Left ventricle myocardium inferior (tissue), 1 donor: Measurements from ENCODE around the gene ATP6V1F. TPM values are rescaled to one million over a fixed set of nuclear protein-coding genes. Genes with fewer than 3 reads are reported as not detected.

Experiments
- DNase-seq: peaks from one replicate; pipeline ENCODE4 v3.0.0-alpha.2; 2020
- H3K27ac ChIP-seq: fragments of 200-600 bp; replicated peaks from 2 replicates; pipeline ENCODE4 v1.8.0; 2021
- H3K27me3 ChIP-seq: fragments of 200-600 bp; 2 replicates; pipeline ENCODE4 v1.8.0; 2021; ENCODE audit warnings: low read depth
- H3K36me3 ChIP-seq: fragments of 200-600 bp; 2 replicates; pipeline ENCODE4 v1.8.0; 2021
- H3K4me1 ChIP-seq: fragments of 200-600 bp; 2 replicates; pipeline ENCODE4 v1.8.0; 2021
- H3K4me3 ChIP-seq: fragments of 200-600 bp; 2 replicates; pipeline ENCODE4 v1.8.0; 2021; ENCODE audit warnings: mild to moderate bottlenecking, moderate library complexity
- H3K9me3 ChIP-seq: fragments of 200-600 bp; replicated peaks from 2 replicates; pipeline ENCODE4 v1.8.0; 2021
- intact Hi-C: fragments of 100-400 bp; cut with micrococcal nuclease; formaldehyde crosslinking; loops from one replicate; pipeline ENCODE4 v1.11.0; 2022
- total RNA-seq: library from RNA; stranded (reverse); fragmentation: NEBNext Ultra II Directional; extraction: Animal tissue kit (Norgen Biotek cat#: 25700); gene quantifications from one replicate; pipeline ENCODE4 v1.2.1, GENCODE V29; 2021
- TF ChIP-seq, protein P1 (sequence below): fragments of 200-600 bp; IDR thresholded peaks from 2 replicates; pipeline ENCODE4 v1.8.0; 2021; ENCODE audit warnings: antibody characterized with exemption, mild to moderate bottlenecking, borderline replicate concordance
- donor health status: DM: no; HTN: yes; CAD: no; lungs with severe emphysema.

Gene ATP6V1F
- total RNA-seq, 1 donor from 2014 or later, result 101 TPM

DNA sequence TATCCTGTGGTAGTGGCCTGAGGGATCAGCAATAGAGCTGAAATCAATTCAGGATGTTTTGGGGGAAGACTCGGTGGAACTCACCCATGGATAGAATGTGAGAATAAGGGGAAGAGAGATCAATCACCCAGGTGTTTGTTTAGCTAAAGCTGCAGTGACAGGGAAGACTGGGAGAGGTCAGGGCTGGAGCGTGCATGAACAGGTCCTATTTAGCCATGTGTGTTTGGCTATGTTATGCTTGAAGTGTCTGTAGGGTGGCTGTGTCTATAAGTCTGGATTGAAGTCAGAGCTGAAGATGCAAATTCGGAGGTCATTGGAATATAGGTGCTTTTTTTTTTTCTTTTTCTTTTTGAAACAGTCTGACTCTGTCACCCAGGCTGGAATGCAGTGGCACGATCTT, 4.6 kb downstream of the ATP6V1F start:
- Histone ChIP-seq H3K4me3 (no peak overlapping the region), H3K27ac (no peak overlapping the region), H3K9me3 (no peaks in the 10 kb centered on the region), H3K27me3 (peaks cover 10% of the 10 kb centered on the region), H3K4me1 (peaks cover 41% of the 10 kb centered on the region), H3K36me3 (peaks cover 17% of the 10 kb centered on the region)
- no peak for DNase-seq
- TF ChIP-seq, protein P1, sequence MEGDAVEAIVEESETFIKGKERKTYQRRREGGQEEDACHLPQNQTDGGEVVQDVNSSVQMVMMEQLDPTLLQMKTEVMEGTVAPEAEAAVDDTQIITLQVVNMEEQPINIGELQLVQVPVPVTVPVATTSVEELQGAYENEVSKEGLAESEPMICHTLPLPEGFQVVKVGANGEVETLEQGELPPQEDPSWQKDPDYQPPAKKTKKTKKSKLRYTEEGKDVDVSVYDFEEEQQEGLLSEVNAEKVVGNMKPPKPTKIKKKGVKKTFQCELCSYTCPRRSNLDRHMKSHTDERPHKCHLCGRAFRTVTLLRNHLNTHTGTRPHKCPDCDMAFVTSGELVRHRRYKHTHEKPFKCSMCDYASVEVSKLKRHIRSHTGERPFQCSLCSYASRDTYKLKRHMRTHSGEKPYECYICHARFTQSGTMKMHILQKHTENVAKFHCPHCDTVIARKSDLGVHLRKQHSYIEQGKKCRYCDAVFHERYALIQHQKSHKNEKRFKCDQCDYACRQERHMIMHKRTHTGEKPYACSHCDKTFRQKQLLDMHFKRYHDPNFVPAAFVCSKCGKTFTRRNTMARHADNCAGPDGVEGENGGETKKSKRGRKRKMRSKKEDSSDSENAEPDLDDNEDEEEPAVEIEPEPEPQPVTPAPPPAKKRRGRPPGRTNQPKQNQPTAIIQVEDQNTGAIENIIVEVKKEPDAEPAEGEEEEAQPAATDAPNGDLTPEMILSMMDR, result no peak
- intact Hi-C loops, result no loop called here

GRCh38 chr7:128867842-128868623, 5.4 kb downstream of the ATP6V1F start:
- peaks cover 10% of the 10 kb centered on the region for H3K27me3 ChIP-seq
- no peaks in the 10 kb centered on the region for H3K9me3 ChIP-seq
- no peak overlapping the region for H3K27ac ChIP-seq
- intact Hi-C loops, result no loop called here
- TF ChIP-seq, protein P1, result no peak
- H3K36me3 ChIP-seq, result peaks cover 17% of the 10 kb centered on the region
- no peak overlapping the region for H3K4me3 ChIP-seq
- no peak for DNase-seq
- H3K4me1 ChIP-seq, result peaks cover 35% of the 10 kb centered on the region

GRCh38 chr7:128868624-128869137, 6.0 kb downstream of the ATP6V1F start:
- H3K27me3 ChIP-seq, result peaks cover 10% of the 10 kb centered on the region
- H3K27ac ChIP-seq, result no peak overlapping the region
- H3K36me3 ChIP-seq, result peaks cover 17% of the 10 kb centered on the region
- TF ChIP-seq, protein P1, result no peak
- peak overlapping the region; percentile 74 for H3K4me3 ChIP-seq
- DNase-seq, result no peak
- no peaks in the 10 kb centered on the region for H3K9me3 ChIP-seq
- peaks cover 29% of the 10 kb centered on the region for H3K4me1 ChIP-seq
- intact Hi-C loops, result no loop called here

GRCh38 chr7:128869138-128869943, 6.7 kb downstream of the ATP6V1F start:
- no peak overlapping the region for H3K27ac ChIP-seq
- peak; percentile 42 for DNase-seq
- intact Hi-C loops, result no loop called here

GRCh38 chr7:128869944-128870285, 7.3 kb downstream of the ATP6V1F start:
- H3K4me3 ChIP-seq, result peak overlapping the region; percentile 74
- TF ChIP-seq, protein P1, result no peak
- H3K9me3 ChIP-seq, result no peaks in the 10 kb centered on the region
- peaks cover 22% of the 10 kb centered on the region for H3K4me1 ChIP-seq
- H3K27ac ChIP-seq, result no peak overlapping the region
- intact Hi-C loops, result loop anchor here (10.0 kb wide), 1 partner anchor 265 kb away; no protein-coding TSS in a partner anchor
- no peak for DNase-seq
- peaks cover 10% of the 10 kb centered on the region for H3K27me3 ChIP-seq
- peaks cover 14% of the 10 kb centered on the region for H3K36me3 ChIP-seq

More at GRCh38 chr7:128869138-128869943, 6.7 kb downstream of the ATP6V1F start:
- H3K27me3 ChIP-seq, result peaks cover 10% of the 10 kb centered on the region
- peaks cover 17% of the 10 kb centered on the region for H3K36me3 ChIP-seq
- peak overlapping the region; percentile 74 for H3K4me3 ChIP-seq
- TF ChIP-seq, protein P1, result peak; percentile 33
- no peaks in the 10 kb centered on the region for H3K9me3 ChIP-seq
- H3K4me1 ChIP-seq, result peaks cover 22% of the 10 kb centered on the region
